Ascending aorta (tissue), 2 donors: ENCODE results near the gene DNAJC13. TPM values are rescaled to one million over a fixed set of nuclear protein-coding genes. Genes with fewer than 3 reads are reported as not detected.
"Not testable (repeated sequence)": the region's sequence is repeated elsewhere in the genome, so short reads cannot be mapped to it uniquely, and the experiment has no call there.

Experiments
- DNase-seq, 2 donors: peaks; one replicate each; pipeline ENCODE4 v3.0.0-alpha.2; 2019; ENCODE audit warnings: low spot score in 2 of 2
- H3K27ac ChIP-seq, 2 donors: fragments of 200-600 bp; sonication (generic); one replicate each; pipeline ENCODE4 v1.5.1; 2016 to 2017; ENCODE audit warnings: mild to moderate bottlenecking in 1 of 2
- H3K27me3 ChIP-seq: fragments of 200-600 bp; sonication (generic); one replicate; pipeline ENCODE4 v1.5.1; 2017
- H3K36me3 ChIP-seq, 2 donors: fragments of 200-600 bp; sonication (generic); one replicate each; pipeline ENCODE4 v1.5.1; 2016
- H3K4me1 ChIP-seq, 2 donors: fragments of 200-600 bp; sonication (generic); one replicate each; pipeline ENCODE4 v1.5.1; 2016 to 2017; ENCODE audit warnings: mild to moderate bottlenecking in 1 of 2
- H3K4me3 ChIP-seq, 2 donors: fragments of 200-600 bp; sonication (generic); one replicate each; pipeline ENCODE4 v1.5.1; 2016 to 2017; ENCODE audit warnings: mild to moderate bottlenecking in 1 of 2
- H3K9me3 ChIP-seq, 2 donors: fragments of 200-600 bp; sonication (generic); one replicate each; pipeline ENCODE4 v1.5.1; 2016
- CTCF ChIP-seq, 3 experiments: fragments of 200-600 bp in 2 of 3; fragments of 450-650 bp in 1 of 3; sonication (generic) in 2 of 3; IDR thresholded peaks; one replicate each; pipeline ENCODE4 v1.5.1; 2016 to 2019; ENCODE audit warnings: antibody characterized with exemption in 3 of 3, mild to moderate bottlenecking in 1 of 3, moderate library complexity in 1 of 3
- intact Hi-C: fragments of 100-400 bp; cut with DNase I; formaldehyde crosslinking; loops from one replicate; pipeline ENCODE4 v1.15.1; 2023
- total RNA-seq: library from RNA; depleted of rRNA; stranded (reverse); fragments of >200 nt; gene quantifications from one replicate; pipeline ENCODE4 v1.1.0, GENCODE V29; 2016

DNAJC13 gene
- total RNA-seq, 1 donor from 2014 or later, result 29.4 TPM

GRCh38 chr3:132554437-132554836 is 137.1 kb downstream of the DNAJC13 start:
- intact Hi-C loops, result no loop called here
- no peak for TF ChIP-seq CTCF (IDR thresholded peaks at IDR 0.05)
- Histone ChIP-seq H3K9me3 (no peaks in the 10 kb centered on the region), H3K36me3 (peaks cover 8 to 19% of the 10 kb centered on the region in 2 donors), H3K4me1 (peaks cover 8 to 9% of the 10 kb centered on the region in 2 donors), H3K27ac (no peak overlapping the region), H3K4me3 (no peak overlapping the region), H3K27me3 (no peaks in the 10 kb centered on the region)
- no peak for DNase-seq

GRCh38 chr3:132555306-132556035 is 138.2 kb downstream of the DNAJC13 start:
- Histone ChIP-seq H3K9me3 (no peaks in the 10 kb centered on the region), H3K4me1 (peaks cover 3 to 4% of the 10 kb centered on the region in 2 donors), H3K4me3 (no peak overlapping the region), H3K36me3 (peaks cover 8 to 22% of the 10 kb centered on the region in 2 donors), H3K27me3 (no peaks in the 10 kb centered on the region), H3K27ac (no peak overlapping the region)
- TF ChIP-seq CTCF (IDR thresholded peaks at IDR 0.05), result no peak
- DNase-seq, result no peak
- intact Hi-C loops, result no loop called here

GRCh38 chr3:132556036-132556386 is 138.7 kb downstream of the DNAJC13 start:
- H3K27ac ChIP-seq, H3K9me3 ChIP-seq, H3K27me3 ChIP-seq, DNase-seq, intact Hi-C loops, H3K4me1 ChIP-seq, H3K4me3 ChIP-seq: not testable (repeated sequence)
- H3K36me3 ChIP-seq, result peaks cover 8 to 27% of the 10 kb centered on the region in 2 donors

- intact Hi-C loops, result no loop called here
- H3K4me3 ChIP-seq, result no peak overlapping the region
- no peaks in the 10 kb centered on the region for H3K9me3 ChIP-seq
- no peak for DNase-seq
- peaks cover 8 to 27% of the 10 kb centered on the region in 2 donors for H3K36me3 ChIP-seq
- H3K27ac ChIP-seq, result no peak overlapping the region
- no peak for TF ChIP-seq CTCF (IDR thresholded peaks at IDR 0.05)
- H3K4me1 ChIP-seq, result no peaks in the 10 kb centered on the region
- no peaks in the 10 kb centered on the region for H3K27me3 ChIP-seq
Observed at GRCh38 chr3:132556508-132557159, 139.3 kb downstream of the DNAJC13 start.

GRCh38 chr3:132561003-132561402 is 143.7 kb downstream of the DNAJC13 start:
- no peak for TF ChIP-seq CTCF (IDR thresholded peaks at IDR 0.05)
- intact Hi-C loops, result no loop called here
- H3K9me3 ChIP-seq, result no peaks in the 10 kb centered on the region
- no peak overlapping the region for H3K27ac ChIP-seq
- no peaks in the 10 kb centered on the region for H3K27me3 ChIP-seq
- H3K4me3 ChIP-seq, result no peak overlapping the region
- H3K36me3 ChIP-seq, result peaks cover 8 to 27% of the 10 kb centered on the region in 2 donors
- no peak for DNase-seq
- peaks cover 0 to 13% of the 10 kb centered on the region in 2 donors for H3K4me1 ChIP-seq

- no peak for TF ChIP-seq CTCF (IDR thresholded peaks at IDR 0.05)
- Histone ChIP-seq H3K36me3 (peaks cover 6 to 13% of the 10 kb centered on the region in 2 donors), H3K27me3 (no peaks in the 10 kb centered on the region), H3K27ac (peak overlapping the region; percentile 63 to 74), H3K9me3 (no peaks in the 10 kb centered on the region), H3K4me1 (peaks cover 0 to 13% of the 10 kb centered on the region in 2 donors), H3K4me3 (no peak overlapping the region)
- no peak for DNase-seq
- intact Hi-C loops, result no loop called here
Observed at GRCh38 chr3:132563420-132564069, 146.2 kb downstream of the DNAJC13 start.
